Measurements from ENCODE around the gene RALGAPA1.
"Not testable (repeated sequence)": the region's sequence is repeated elsewhere in the genome, so short reads cannot be mapped to it uniquely, and the experiment has no call there.

Gene RALGAPA1

GRCh38 chr14:35688126-35688826 is 120.8 kb downstream of the RALGAPA1 start:
- H3K23ac ChIP-seq (ENCODE audit: low read length in 2 of 2): no peak overlapping the region
- no peak overlapping the region for H4K91ac ChIP-seq (ENCODE audit: low read length)
- H3K9ac ChIP-seq (ENCODE audit: low read length): no peak overlapping the region
- no peaks in the 10 kb centered on the region for H3K9me3 ChIP-seq (ENCODE audit: control insufficient read depth, low read length)
- H3K4me1 ChIP-seq (ENCODE audit: control insufficient read depth, insufficient read depth, low read depth, low read length): no peaks in the 10 kb centered on the region
- no peak overlapping the region for H3K4ac ChIP-seq (ENCODE audit: low read depth in 1 of 2, low read length in 2 of 2)
- no peak overlapping the region for H3K4me2 ChIP-seq (ENCODE audit: low read length, poor library complexity, severe bottlenecking)
- H3K27ac ChIP-seq (ENCODE audit: low read length, poor library complexity, severe bottlenecking): no peak overlapping the region
- H2BK5ac ChIP-seq (ENCODE audit: low read depth, low read length, poor library complexity, severe bottlenecking): no peak overlapping the region
- H3K36me3 ChIP-seq (ENCODE audit: control insufficient read depth in 1 of 2, insufficient read depth in 2 of 2, low read depth in 1 of 2, low read length in 2 of 2): peaks cover 0 to 35% of the 10 kb centered on the region in 2 experiments
- H2AFZ ChIP-seq (ENCODE audit: low read depth, low read length): no peak overlapping the region
- H2BK15ac ChIP-seq (ENCODE audit: low read depth, poor library complexity, severe bottlenecking): no peak overlapping the region
- no peak for DNase-seq
- H4K8ac ChIP-seq (ENCODE audit: low read length): no peak overlapping the region
- H3K79me1 ChIP-seq (replicated peaks; ENCODE audit: low read length, poor library complexity, severe bottlenecking): no peaks in the 10 kb centered on the region
- H3K14ac ChIP-seq (ENCODE audit: low read length in 2 of 2): no peak overlapping the region
- H3K27me3 ChIP-seq (ENCODE audit: control insufficient read depth in 1 of 2, insufficient read depth in 1 of 2, low read length in 2 of 2): no peaks in the 10 kb centered on the region
- H2BK120ac ChIP-seq (ENCODE audit: low read depth, low read length): no peak overlapping the region
- 95% methylated on average over 6 of the region's 6 CpGs for WGBS
- H3K4me3 ChIP-seq (ENCODE audit: insufficient read depth in 1 of 2, low read depth in 1 of 2, low read length in 2 of 2): no peak overlapping the region
- H3K18ac ChIP-seq (ENCODE audit: low read depth in 1 of 2, low read length in 2 of 2): no peak overlapping the region
- H2AK5ac ChIP-seq (ENCODE audit: low read length, severe bottlenecking): no peak overlapping the region
- no peak overlapping the region for H2BK12ac ChIP-seq (ENCODE audit: low read length in 2 of 2)

GRCh38 chr14:35687335-35687939 is 121.7 kb downstream of the RALGAPA1 start:
- H3K79me1 ChIP-seq (replicated peaks; ENCODE audit: low read length, poor library complexity, severe bottlenecking): no peaks in the 10 kb centered on the region
- no peak overlapping the region for H4K8ac ChIP-seq (ENCODE audit: low read length)
- no peak overlapping the region for H2BK5ac ChIP-seq (ENCODE audit: low read depth, low read length, poor library complexity, severe bottlenecking)
- no peak overlapping the region for H2AFZ ChIP-seq (ENCODE audit: low read depth, low read length)
- no peak overlapping the region for H4K91ac ChIP-seq (ENCODE audit: low read length)
- no peak overlapping the region for H3K4me3 ChIP-seq (ENCODE audit: insufficient read depth in 1 of 2, low read depth in 1 of 2, low read length in 2 of 2)
- peak; percentile 63 for DNase-seq
- H2AK5ac ChIP-seq (ENCODE audit: low read length, severe bottlenecking): no peak overlapping the region
- H3K36me3 ChIP-seq (ENCODE audit: control insufficient read depth in 1 of 2, insufficient read depth in 2 of 2, low read depth in 1 of 2, low read length in 2 of 2): peaks cover 0 to 43% of the 10 kb centered on the region in 2 experiments
- no peaks in the 10 kb centered on the region for H3K4me1 ChIP-seq (ENCODE audit: control insufficient read depth, insufficient read depth, low read depth, low read length)
- H3K27ac ChIP-seq (ENCODE audit: low read length, poor library complexity, severe bottlenecking): no peak overlapping the region
- H3K9ac ChIP-seq (ENCODE audit: low read length): no peak overlapping the region
- H2BK120ac ChIP-seq (ENCODE audit: low read depth, low read length): no peak overlapping the region
- no peak overlapping the region for H2BK15ac ChIP-seq (ENCODE audit: low read depth, poor library complexity, severe bottlenecking)
- H3K4ac ChIP-seq (ENCODE audit: low read depth in 1 of 2, low read length in 2 of 2): no peak overlapping the region
- no CpG with 5 or more reads among the region's 1 CpG for WGBS
- H2BK12ac ChIP-seq (ENCODE audit: low read length in 2 of 2): no peak overlapping the region
- H3K27me3 ChIP-seq (ENCODE audit: control insufficient read depth in 1 of 2, insufficient read depth in 1 of 2, low read length in 2 of 2): no peaks in the 10 kb centered on the region
- no peak overlapping the region for H3K14ac ChIP-seq (ENCODE audit: low read length in 2 of 2)
- no peak overlapping the region for H3K4me2 ChIP-seq (ENCODE audit: low read length, poor library complexity, severe bottlenecking)
- H3K18ac ChIP-seq (ENCODE audit: low read depth in 1 of 2, low read length in 2 of 2): no peak overlapping the region
- no peak overlapping the region for H3K23ac ChIP-seq (ENCODE audit: low read length in 2 of 2)
- no peaks in the 10 kb centered on the region for H3K9me3 ChIP-seq (ENCODE audit: control insufficient read depth, low read length)

GRCh38 chr14:35683688-35684087 is 125.4 kb downstream of the RALGAPA1 start:
- not testable (repeated sequence) for H2AK5ac ChIP-seq (ENCODE audit: low read length, severe bottlenecking); H3K27me3 ChIP-seq (ENCODE audit: control insufficient read depth in 1 of 2, insufficient read depth in 1 of 2, low read length in 2 of 2); H3K4ac ChIP-seq (ENCODE audit: low read depth in 1 of 2, low read length in 2 of 2); H3K14ac ChIP-seq (ENCODE audit: low read length in 2 of 2); H2BK120ac ChIP-seq (ENCODE audit: low read depth, low read length); H4K91ac ChIP-seq (ENCODE audit: low read length); H3K9me3 ChIP-seq (ENCODE audit: control insufficient read depth, low read length); H3K4me3 ChIP-seq (ENCODE audit: insufficient read depth in 1 of 2, low read depth in 1 of 2, low read length in 2 of 2); H3K9ac ChIP-seq (ENCODE audit: low read length); H2BK5ac ChIP-seq (ENCODE audit: low read depth, low read length, poor library complexity, severe bottlenecking); H3K23ac ChIP-seq (ENCODE audit: low read length in 2 of 2); H3K4me1 ChIP-seq (ENCODE audit: control insufficient read depth, insufficient read depth, low read depth, low read length); H2BK12ac ChIP-seq (ENCODE audit: low read length in 2 of 2); H3K79me1 ChIP-seq (replicated peaks; ENCODE audit: low read length, poor library complexity, severe bottlenecking); DNase-seq; H2AFZ ChIP-seq (ENCODE audit: low read depth, low read length); H2BK15ac ChIP-seq (ENCODE audit: low read depth, poor library complexity, severe bottlenecking); H4K8ac ChIP-seq (ENCODE audit: low read length); H3K18ac ChIP-seq (ENCODE audit: low read depth in 1 of 2, low read length in 2 of 2); H3K27ac ChIP-seq (ENCODE audit: low read length, poor library complexity, severe bottlenecking); H3K4me2 ChIP-seq (ENCODE audit: low read length, poor library complexity, severe bottlenecking)
- no CpG with 5 or more reads among the region's 4 CpGs for WGBS
- H3K36me3 ChIP-seq (ENCODE audit: control insufficient read depth in 1 of 2, insufficient read depth in 2 of 2, low read depth in 1 of 2, low read length in 2 of 2): peaks cover 0 to 45% of the 10 kb centered on the region in 2 experiments

- Histone ChIP-seq H3K23ac (ENCODE audit: low read length in 2 of 2) (no peak overlapping the region), H3K36me3 (ENCODE audit: control insufficient read depth in 1 of 2, insufficient read depth in 2 of 2, low read depth in 1 of 2, low read length in 2 of 2) (peaks cover 0 to 45% of the 10 kb centered on the region in 2 experiments), H2AFZ (ENCODE audit: low read depth, low read length) (no peak overlapping the region), H4K8ac (ENCODE audit: low read length) (no peak overlapping the region), H2AK5ac (ENCODE audit: low read length, severe bottlenecking) (no peak overlapping the region), H3K4me1 (ENCODE audit: control insufficient read depth, insufficient read depth, low read depth, low read length) (no peaks in the 10 kb centered on the region), H2BK15ac (ENCODE audit: low read depth, poor library complexity, severe bottlenecking) (no peak overlapping the region), H3K4me3 (ENCODE audit: insufficient read depth in 1 of 2, low read depth in 1 of 2, low read length in 2 of 2) (no peak overlapping the region), H3K4ac (ENCODE audit: low read depth in 1 of 2, low read length in 2 of 2) (no peak overlapping the region), H3K9ac (ENCODE audit: low read length) (no peak overlapping the region), H3K27ac (ENCODE audit: low read length, poor library complexity, severe bottlenecking) (peak overlapping the region; percentile 62), H3K4me2 (ENCODE audit: low read length, poor library complexity, severe bottlenecking) (no peak overlapping the region), H3K14ac (ENCODE audit: low read length in 2 of 2) (no peak overlapping the region), H2BK12ac (ENCODE audit: low read length in 2 of 2) (no peak overlapping the region), H4K91ac (ENCODE audit: low read length) (no peak overlapping the region), H2BK5ac (ENCODE audit: low read depth, low read length, poor library complexity, severe bottlenecking) (no peak overlapping the region), H3K9me3 (ENCODE audit: control insufficient read depth, low read length) (no peaks in the 10 kb centered on the region), H2BK120ac (ENCODE audit: low read depth, low read length) (no peak overlapping the region), H3K18ac (ENCODE audit: low read depth in 1 of 2, low read length in 2 of 2) (no peak overlapping the region), H3K27me3 (ENCODE audit: control insufficient read depth in 1 of 2, insufficient read depth in 1 of 2, low read length in 2 of 2) (no peaks in the 10 kb centered on the region), H3K79me1 (replicated peaks; ENCODE audit: low read length, poor library complexity, severe bottlenecking) (no peaks in the 10 kb centered on the region)
- no peak for DNase-seq
- WGBS: 100% methylated on average over 2 of the region's 2 CpGs
Measured at GRCh38 chr14:35682802-35683201, 126.3 kb downstream of the RALGAPA1 start.
